Glutamatergic neuron (in vitro differentiated cells): Measurements from ENCODE around the gene CENPU. TPM values are rescaled to one million over a fixed set of nuclear protein-coding genes. Genes with fewer than 3 reads are reported as not detected.

ENCODE experiments used
- DNase-seq: peaks from one replicate; pipeline ENCODE4 v3.0.0; 2022
- H3K27ac Mint-ChIP-seq: one replicate; pipeline ENCODE4 v1.8.0; 2020; ENCODE audit warnings: mild to moderate bottlenecking, mixed read lengths, inconsistent platforms; ENCODE audit not compliant: unreplicated experiment
- H3K27me3 Mint-ChIP-seq: one replicate; pipeline ENCODE4 v1.8.0; 2020; ENCODE audit warnings: mild to moderate bottlenecking, moderate library complexity, mixed read lengths, inconsistent platforms; ENCODE audit not compliant: unreplicated experiment
- H3K36me3 Mint-ChIP-seq: one replicate; pipeline ENCODE4 v1.8.0; 2020; ENCODE audit warnings: mild to moderate bottlenecking, mixed read lengths, inconsistent platforms; ENCODE audit not compliant: unreplicated experiment
- H3K4me1 Mint-ChIP-seq: one replicate; pipeline ENCODE4 v1.8.0; 2020; ENCODE audit warnings: mild to moderate bottlenecking, low read depth, mixed read lengths, inconsistent platforms; ENCODE audit not compliant: unreplicated experiment
- H3K4me3 Mint-ChIP-seq: one replicate; pipeline ENCODE4 v1.8.0; 2020; ENCODE audit warnings: mild to moderate bottlenecking, mixed read lengths, inconsistent platforms; ENCODE audit not compliant: unreplicated experiment
- H3K9me3 Mint-ChIP-seq: one replicate; pipeline ENCODE4 v1.8.0; 2020; ENCODE audit warnings: mild to moderate bottlenecking, moderate library complexity, mixed read lengths, inconsistent platforms; ENCODE audit not compliant: unreplicated experiment
- CTCF ChIP-seq: fragments of 200-600 bp; sonication (generic); IDR thresholded peaks from one replicate; pipeline ENCODE4 v1.5.0; 2021; ENCODE audit not compliant: partially characterized antibody, unreplicated experiment
- total RNA-seq: library from RNA; stranded (reverse); fragmentation: NEBNext Ultra II Directional; extraction: Animal tissue kit (Norgen Biotek cat#: 25700); gene quantifications from one replicate; pipeline ENCODE4 v1.2.1, GENCODE V29; 2021; ENCODE audit not compliant: unreplicated experiment

Gene CENPU
- total RNA-seq, 1 donor from 2014 or later: 18.0 TPM

GRCh38 chr4:184715526-184715925 lies 18.4 kb downstream of the CENPU start:
- Mint-ChIP-seq H3K27ac (no peak overlapping the region), H3K9me3 (peaks cover 3% of the 10 kb centered on the region), H3K36me3 (peaks cover 9% of the 10 kb centered on the region), H3K4me1 (no peaks in the 10 kb centered on the region), H3K27me3 (no peaks in the 10 kb centered on the region), H3K4me3 (no peak overlapping the region)
- no peak for DNase-seq
- no peak for TF ChIP-seq CTCF

DNA sequence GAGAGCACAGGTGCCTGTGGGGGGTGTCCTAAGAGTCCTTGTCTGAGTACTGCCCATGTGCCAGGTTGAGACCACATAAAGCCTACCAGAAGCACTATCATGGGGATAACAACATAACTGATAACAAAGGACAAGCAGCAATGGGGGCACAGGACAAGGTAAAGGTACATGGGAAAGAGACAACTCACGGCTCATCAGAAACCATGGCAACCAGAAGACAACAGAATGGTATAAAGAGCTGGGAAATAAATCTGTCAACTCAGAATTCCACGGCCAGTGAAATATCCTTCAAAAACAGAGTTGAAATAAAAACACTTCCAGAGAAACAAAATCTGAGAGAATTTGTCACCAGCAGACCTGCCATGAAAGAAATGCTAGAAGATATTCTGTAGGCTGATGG lies 20.0 kb downstream of the CENPU start:
- H3K27me3 Mint-ChIP-seq: no peaks in the 10 kb centered on the region
- no peak for DNase-seq
- H3K27ac Mint-ChIP-seq: no peak overlapping the region
- H3K4me1 Mint-ChIP-seq: no peaks in the 10 kb centered on the region
- peaks cover 4% of the 10 kb centered on the region for H3K36me3 Mint-ChIP-seq
- no peak overlapping the region for H3K4me3 Mint-ChIP-seq
- H3K9me3 Mint-ChIP-seq: peaks cover 3% of the 10 kb centered on the region
- no peak for TF ChIP-seq CTCF

- DNase-seq: no peak
- Mint-ChIP-seq H3K9me3 (no peaks in the 10 kb centered on the region), H3K4me1 (no peaks in the 10 kb centered on the region), H3K36me3 (no peaks in the 10 kb centered on the region), H3K27me3 (no peaks in the 10 kb centered on the region), H3K27ac (no peak overlapping the region), H3K4me3 (no peak overlapping the region)
- TF ChIP-seq CTCF: no peak
Measured at GRCh38 chr4:184712322-184712721, 21.6 kb downstream of the CENPU start.

DNA sequence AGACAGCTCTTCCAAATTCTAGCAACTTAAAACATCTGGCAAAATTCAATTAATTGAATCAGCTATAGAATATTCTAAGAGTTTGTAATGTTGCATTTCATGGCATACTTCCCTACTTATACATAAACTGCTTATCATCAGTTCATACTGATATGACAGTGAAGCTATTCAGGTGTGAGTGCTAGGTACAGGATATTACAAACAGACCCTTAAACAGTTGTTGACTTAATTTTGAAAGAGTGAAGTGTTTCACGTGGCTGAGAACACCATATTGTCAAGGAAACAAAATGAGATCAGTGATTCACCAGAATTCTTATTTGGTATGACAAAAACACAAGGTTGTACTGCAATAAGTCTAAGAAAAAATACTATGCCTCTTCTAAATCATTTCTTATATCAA lies 27.4 kb downstream of the CENPU start:
- Mint-ChIP-seq H3K36me3 (no peaks in the 10 kb centered on the region), H3K27me3 (no peaks in the 10 kb centered on the region), H3K4me3 (no peak overlapping the region), H3K27ac (no peak overlapping the region), H3K4me1 (no peaks in the 10 kb centered on the region), H3K9me3 (no peaks in the 10 kb centered on the region)
- no peak for TF ChIP-seq CTCF
- DNase-seq: no peak

- DNase-seq: no peak
- H3K36me3 Mint-ChIP-seq: no peaks in the 10 kb centered on the region
- no peaks in the 10 kb centered on the region for H3K9me3 Mint-ChIP-seq
- no peak overlapping the region for H3K27ac Mint-ChIP-seq
- no peak overlapping the region for H3K4me3 Mint-ChIP-seq
- TF ChIP-seq CTCF: no peak
- H3K27me3 Mint-ChIP-seq: no peaks in the 10 kb centered on the region
- no peaks in the 10 kb centered on the region for H3K4me1 Mint-ChIP-seq
Measured at GRCh38 chr4:184705692-184706091, 28.2 kb downstream of the CENPU start.
